A375 (cell line): ENCODE results near the gene MICAL1. TPM values are rescaled to one million over a fixed set of nuclear protein-coding genes. Genes with fewer than 3 reads are reported as not detected.

ENCODE experiments used
- total RNA-seq: library from RNA; depleted of rRNA; stranded (reverse); fragments of >200 nt; shearing (Covaris generic); gene quantifications from 2 replicates; pipeline ENCODE4 v1.2.3, GENCODE V29; 2014; rRNA removed

MICAL1 gene
- 22.5 and 22.9 TPM in 2 replicates for total RNA-seq

GRCh38 chr6:109455437-109456110 is at the start of gene MICAL1:
TSS of gene MICAL1 (minus strand) at chr6:109455772. CDS start at chr6:109454196, 1,576 bp downstream.

GRCh38 chr6:109482905-109483734 is 27.5 kb upstream of the MICAL1 start, which contains the start of gene ZBTB24:
TSS of gene ZBTB24 (minus strand) at chr6:109483219. CDS start at chr6:109482026, 1,193 bp downstream.

GRCh38 chr6:109440331-109441068 is 15.1 kb downstream of the MICAL1 start, which contains the start of the genes PPIL6 and SMPD2:
TSS of gene PPIL6 (minus strand) at chr6:109440628. CDS start at chr6:109440590, 38 bp downstream.
TSS of gene SMPD2 (plus strand) at chr6:109440724. CDS start at chr6:109441122, 398 bp downstream.

Other genes with a start within 250 kb of the MICAL1 start
- gene CD164, start 73.3 kb downstream of the MICAL1 start, total RNA-seq, result 52.1 and 53.8 TPM in 2 replicates
- 0.91 and 1.2 TPM in 2 replicates for gene PPIL6, start 15.1 kb downstream of the MICAL1 start, total RNA-seq
- 10.0 and 11.0 TPM in 2 replicates for gene SMPD2, start 15.0 kb downstream of the MICAL1 start, total RNA-seq
- gene ZBTB24, start 27.4 kb upstream of the MICAL1 start, total RNA-seq, result 5.4 and 5.7 TPM in 2 replicates
- gene AK9, start 235.4 kb upstream of the MICAL1 start, total RNA-seq, result 0.72 and 1.5 TPM in 2 replicates
- gene FIG4, start 235.5 kb upstream of the MICAL1 start, total RNA-seq, result 4.1 and 5.9 TPM in 2 replicates